ENCODE data around the gene RAB3GAP1. TPM values are rescaled to one million over a fixed set of nuclear protein-coding genes. Genes with fewer than 3 reads are reported as not detected.

RAB3GAP1 gene
- polyA plus RNA-seq, 1 of the 3 experiments (the other 2 are of a cell fraction): 10.9 TPM

GRCh38 chr2:135190799-135191198, 138.7 kb downstream of the RAB3GAP1 start:
- DNase-seq: no peak

GRCh38 chr2:135198481-135198880, 146.4 kb downstream of the RAB3GAP1 start:
- TF ChIP-seq FOSL2 (IDR thresholded peaks at IDR 0.05; ENCODE audit: borderline replicate concordance, low read depth) (no peak), RFX5 (IDR thresholded peaks at IDR 0.05; ENCODE audit: low read length) (no peak), CHD2 (IDR thresholded peaks at IDR 0.05; ENCODE audit: low read length, partially characterized antibody) (no peak), YY1 (IDR thresholded peaks at IDR 0.05; ENCODE audit: low read depth) (no peak), USF2 (IDR thresholded peaks at IDR 0.05; ENCODE audit: borderline replicate concordance, low read depth, low read length) (no peak), RAD21 (IDR thresholded peaks at IDR 0.05; ENCODE audit: low read length) (no peak), TEAD4 (IDR thresholded peaks at IDR 0.05; ENCODE audit: borderline replicate concordance, insufficient read depth) (no peak), SMC3 (IDR thresholded peaks at IDR 0.05; ENCODE audit: low read depth, low read length) (no peak), EZH2phosphoT487 (IDR thresholded peaks at IDR 0.05; ENCODE audit: borderline replicate concordance, low read depth) (no peak), ELF1 (IDR thresholded peaks at IDR 0.05) (no peak), PBX3 (IDR thresholded peaks at IDR 0.05) (no peak), POLR2AphosphoS5 (IDR thresholded peaks at IDR 0.05; ENCODE audit: low read depth, low read length) (no peak), FOXM1 (IDR thresholded peaks at IDR 0.05; ENCODE audit: low read depth) (no peak), MXI1 (IDR thresholded peaks at IDR 0.05; ENCODE audit: low read depth, low read length) (no peak)
- TF ChIP-seq, protein P1, sequence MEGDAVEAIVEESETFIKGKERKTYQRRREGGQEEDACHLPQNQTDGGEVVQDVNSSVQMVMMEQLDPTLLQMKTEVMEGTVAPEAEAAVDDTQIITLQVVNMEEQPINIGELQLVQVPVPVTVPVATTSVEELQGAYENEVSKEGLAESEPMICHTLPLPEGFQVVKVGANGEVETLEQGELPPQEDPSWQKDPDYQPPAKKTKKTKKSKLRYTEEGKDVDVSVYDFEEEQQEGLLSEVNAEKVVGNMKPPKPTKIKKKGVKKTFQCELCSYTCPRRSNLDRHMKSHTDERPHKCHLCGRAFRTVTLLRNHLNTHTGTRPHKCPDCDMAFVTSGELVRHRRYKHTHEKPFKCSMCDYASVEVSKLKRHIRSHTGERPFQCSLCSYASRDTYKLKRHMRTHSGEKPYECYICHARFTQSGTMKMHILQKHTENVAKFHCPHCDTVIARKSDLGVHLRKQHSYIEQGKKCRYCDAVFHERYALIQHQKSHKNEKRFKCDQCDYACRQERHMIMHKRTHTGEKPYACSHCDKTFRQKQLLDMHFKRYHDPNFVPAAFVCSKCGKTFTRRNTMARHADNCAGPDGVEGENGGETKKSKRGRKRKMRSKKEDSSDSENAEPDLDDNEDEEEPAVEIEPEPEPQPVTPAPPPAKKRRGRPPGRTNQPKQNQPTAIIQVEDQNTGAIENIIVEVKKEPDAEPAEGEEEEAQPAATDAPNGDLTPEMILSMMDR (IDR thresholded peaks at IDR 0.05): no peak
- TF ChIP-seq, protein P2, sequence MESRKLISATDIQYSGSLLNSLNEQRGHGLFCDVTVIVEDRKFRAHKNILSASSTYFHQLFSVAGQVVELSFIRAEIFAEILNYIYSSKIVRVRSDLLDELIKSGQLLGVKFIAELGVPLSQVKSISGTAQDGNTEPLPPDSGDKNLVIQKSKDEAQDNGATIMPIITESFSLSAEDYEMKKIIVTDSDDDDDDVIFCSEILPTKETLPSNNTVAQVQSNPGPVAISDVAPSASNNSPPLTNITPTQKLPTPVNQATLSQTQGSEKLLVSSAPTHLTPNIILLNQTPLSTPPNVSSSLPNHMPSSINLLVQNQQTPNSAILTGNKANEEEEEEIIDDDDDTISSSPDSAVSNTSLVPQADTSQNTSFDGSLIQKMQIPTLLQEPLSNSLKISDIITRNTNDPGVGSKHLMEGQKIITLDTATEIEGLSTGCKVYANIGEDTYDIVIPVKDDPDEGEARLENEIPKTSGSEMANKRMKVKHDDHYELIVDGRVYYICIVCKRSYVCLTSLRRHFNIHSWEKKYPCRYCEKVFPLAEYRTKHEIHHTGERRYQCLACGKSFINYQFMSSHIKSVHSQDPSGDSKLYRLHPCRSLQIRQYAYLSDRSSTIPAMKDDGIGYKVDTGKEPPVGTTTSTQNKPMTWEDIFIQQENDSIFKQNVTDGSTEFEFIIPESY (IDR thresholded peaks at IDR 0.05; ENCODE audit: borderline replicate concordance, low read depth): no peak
- TF ChIP-seq, protein P3, sequence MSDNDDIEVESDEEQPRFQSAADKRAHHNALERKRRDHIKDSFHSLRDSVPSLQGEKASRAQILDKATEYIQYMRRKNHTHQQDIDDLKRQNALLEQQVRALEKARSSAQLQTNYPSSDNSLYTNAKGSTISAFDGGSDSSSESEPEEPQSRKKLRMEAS (IDR thresholded peaks at IDR 0.05; ENCODE audit: low read depth): no peak
- ChIA-PET POLR2A (no interaction called here), CTCF (interaction anchor here (1.6 kb wide), 1 partner anchor 15 kb away, joined by 5 read pairs; no protein-coding TSS in a partner anchor)
- no peaks in the 10 kb centered on the region for H3K9me2 ChIP-seq
- H3F3A ChIP-seq (replicated peaks; ENCODE audit: insufficient read depth): no peaks in the 10 kb centered on the region
- H3K27ac ChIP-seq (ENCODE audit: low read depth in 2 of 2, low read length in 1 of 2): no peak overlapping the region
- no peak overlapping the region for H3K4me2 ChIP-seq
- H3K36me3 ChIP-seq (replicated peaks in 1 of 2; ENCODE audit: control insufficient read depth in 1 of 2, insufficient read depth in 2 of 2, low read length in 1 of 2): peaks cover 2 to 4% of the 10 kb centered on the region in 2 experiments
- WGBS (ENCODE audit: low lambda C conversion rate): 95% methylated on average over 3 of the region's 3 CpGs
- no peaks in the 10 kb centered on the region for H3K79me2 ChIP-seq (ENCODE audit: insufficient read depth)
- H2AFZ ChIP-seq (ENCODE audit: low read depth): no peak overlapping the region
- H3K27me3 ChIP-seq (ENCODE audit: insufficient read depth): no peaks in the 10 kb centered on the region
- no peak overlapping the region for H3K4me3 ChIP-seq (ENCODE audit: low read depth in 2 of 2, low read length in 1 of 2)
- DNase-seq: no peak
- no peaks in the 10 kb centered on the region for H3K9me3 ChIP-seq
- H4K20me1 ChIP-seq (ENCODE audit: insufficient read depth): no peaks in the 10 kb centered on the region
- H3K4me1 ChIP-seq (ENCODE audit: control insufficient read depth in 1 of 2, insufficient read depth in 2 of 2, low read depth in 1 of 2, low read length in 1 of 2): no peaks in the 10 kb centered on the region
- no peak overlapping the region for H3K9ac ChIP-seq

More at GRCh38 chr2:135190799-135191198, 138.7 kb downstream of the RAB3GAP1 start:
- H3F3A ChIP-seq (replicated peaks; ENCODE audit: insufficient read depth): no peaks in the 10 kb centered on the region
- no peak overlapping the region for H3K27ac ChIP-seq (ENCODE audit: low read depth in 2 of 2, low read length in 1 of 2)
- H3K79me2 ChIP-seq (ENCODE audit: insufficient read depth): no peaks in the 10 kb centered on the region
- H3K4me2 ChIP-seq: no peak overlapping the region
- no peaks in the 10 kb centered on the region; a peak in 1 of 4 replicates for H3K4me1 ChIP-seq (ENCODE audit: control insufficient read depth in 1 of 2, insufficient read depth in 2 of 2, low read depth in 1 of 2, low read length in 1 of 2)
- no peaks in the 10 kb centered on the region for H3K27me3 ChIP-seq (ENCODE audit: insufficient read depth)
- peaks cover 0 to 5% of the 10 kb centered on the region in 2 experiments for H3K36me3 ChIP-seq (replicated peaks in 1 of 2; ENCODE audit: control insufficient read depth in 1 of 2, insufficient read depth in 2 of 2, low read length in 1 of 2)
- CTCF ChIA-PET: no interaction called here
- H3K9ac ChIP-seq: no peak overlapping the region
- H3K9me3 ChIP-seq: peaks cover 8% of the 10 kb centered on the region; the same call in 1 of the 2 replicates
- no peaks in the 10 kb centered on the region for H4K20me1 ChIP-seq (ENCODE audit: insufficient read depth)
- TF ChIP-seq USF2 (IDR thresholded peaks at IDR 0.05; ENCODE audit: borderline replicate concordance, low read depth, low read length) (no peak), POLR2AphosphoS5 (IDR thresholded peaks at IDR 0.05; ENCODE audit: low read depth, low read length) (no peak), GATA2 (CRISPR knock-in tag; IDR thresholded peaks at IDR 0.05) (no peak), FOXM1 (IDR thresholded peaks at IDR 0.05; ENCODE audit: low read depth) (no peak), GABPA (IDR thresholded peaks at IDR 0.05; ENCODE audit: low read depth) (no peak)
- POLR2A ChIA-PET: no interaction called here
- no peak overlapping the region for H3K4me3 ChIP-seq (ENCODE audit: low read depth in 2 of 2, low read length in 1 of 2)
- H2AFZ ChIP-seq (ENCODE audit: low read depth): no peak overlapping the region
- H3K9me2 ChIP-seq: no peaks in the 10 kb centered on the region

Measured in SK-N-SH (cell line).